GM12873 (cell line): ENCODE results near the gene HBS1L.

Experiments used
- TF ChIP-seq, protein P1 (sequence below): IDR thresholded peaks from 2 replicates; pipeline ENCODE4 v1.5.1; 2012; ENCODE audit warnings: low read depth, mild to moderate bottlenecking, moderate library complexity, low read length, control low read depth; ENCODE audit not compliant: insufficient read depth; ENCODE audit errors: missing control alignments

The HBS1L gene

DNA sequence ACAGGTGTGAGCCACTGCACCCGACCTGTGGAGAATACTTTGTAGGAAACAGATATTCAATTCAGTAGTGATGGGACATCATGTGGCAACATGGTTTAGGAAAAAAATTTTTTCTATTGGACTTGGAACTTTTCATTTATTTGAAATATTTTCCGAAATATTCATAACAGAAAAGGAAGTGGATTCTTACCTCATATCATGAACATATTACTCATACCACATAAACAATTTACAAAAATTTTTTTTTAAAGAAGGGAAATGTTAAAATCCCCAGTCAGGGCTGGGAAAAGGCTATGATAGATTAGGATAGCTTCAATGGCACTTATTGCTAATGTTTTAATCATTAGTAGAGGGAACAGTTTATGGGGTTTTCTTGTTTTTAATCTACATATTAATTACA lies 97.9 kb downstream of the HBS1L start:
- TF ChIP-seq, protein P1, sequence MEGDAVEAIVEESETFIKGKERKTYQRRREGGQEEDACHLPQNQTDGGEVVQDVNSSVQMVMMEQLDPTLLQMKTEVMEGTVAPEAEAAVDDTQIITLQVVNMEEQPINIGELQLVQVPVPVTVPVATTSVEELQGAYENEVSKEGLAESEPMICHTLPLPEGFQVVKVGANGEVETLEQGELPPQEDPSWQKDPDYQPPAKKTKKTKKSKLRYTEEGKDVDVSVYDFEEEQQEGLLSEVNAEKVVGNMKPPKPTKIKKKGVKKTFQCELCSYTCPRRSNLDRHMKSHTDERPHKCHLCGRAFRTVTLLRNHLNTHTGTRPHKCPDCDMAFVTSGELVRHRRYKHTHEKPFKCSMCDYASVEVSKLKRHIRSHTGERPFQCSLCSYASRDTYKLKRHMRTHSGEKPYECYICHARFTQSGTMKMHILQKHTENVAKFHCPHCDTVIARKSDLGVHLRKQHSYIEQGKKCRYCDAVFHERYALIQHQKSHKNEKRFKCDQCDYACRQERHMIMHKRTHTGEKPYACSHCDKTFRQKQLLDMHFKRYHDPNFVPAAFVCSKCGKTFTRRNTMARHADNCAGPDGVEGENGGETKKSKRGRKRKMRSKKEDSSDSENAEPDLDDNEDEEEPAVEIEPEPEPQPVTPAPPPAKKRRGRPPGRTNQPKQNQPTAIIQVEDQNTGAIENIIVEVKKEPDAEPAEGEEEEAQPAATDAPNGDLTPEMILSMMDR: no peak

DNA sequence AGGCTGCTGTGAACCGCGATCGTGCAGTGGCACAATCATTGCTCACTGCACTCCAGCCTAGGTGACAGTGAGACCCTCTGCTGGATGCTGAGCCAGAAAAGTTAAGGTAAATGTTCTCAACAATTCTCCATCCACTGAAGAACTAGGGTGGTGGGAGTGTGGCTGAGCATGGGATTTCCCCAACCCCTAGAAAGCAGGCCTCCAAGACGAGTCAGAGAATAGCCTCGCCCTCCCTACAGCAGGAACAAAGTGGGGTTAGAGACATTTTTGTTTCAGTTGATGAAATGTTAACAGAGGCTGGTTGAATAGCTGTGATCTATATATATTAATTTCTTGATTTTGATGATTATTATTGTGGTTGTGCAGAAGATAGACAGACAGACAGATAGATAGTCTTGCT lies 98.6 kb downstream of the HBS1L start:
- TF ChIP-seq, protein P1: no peak

DNA sequence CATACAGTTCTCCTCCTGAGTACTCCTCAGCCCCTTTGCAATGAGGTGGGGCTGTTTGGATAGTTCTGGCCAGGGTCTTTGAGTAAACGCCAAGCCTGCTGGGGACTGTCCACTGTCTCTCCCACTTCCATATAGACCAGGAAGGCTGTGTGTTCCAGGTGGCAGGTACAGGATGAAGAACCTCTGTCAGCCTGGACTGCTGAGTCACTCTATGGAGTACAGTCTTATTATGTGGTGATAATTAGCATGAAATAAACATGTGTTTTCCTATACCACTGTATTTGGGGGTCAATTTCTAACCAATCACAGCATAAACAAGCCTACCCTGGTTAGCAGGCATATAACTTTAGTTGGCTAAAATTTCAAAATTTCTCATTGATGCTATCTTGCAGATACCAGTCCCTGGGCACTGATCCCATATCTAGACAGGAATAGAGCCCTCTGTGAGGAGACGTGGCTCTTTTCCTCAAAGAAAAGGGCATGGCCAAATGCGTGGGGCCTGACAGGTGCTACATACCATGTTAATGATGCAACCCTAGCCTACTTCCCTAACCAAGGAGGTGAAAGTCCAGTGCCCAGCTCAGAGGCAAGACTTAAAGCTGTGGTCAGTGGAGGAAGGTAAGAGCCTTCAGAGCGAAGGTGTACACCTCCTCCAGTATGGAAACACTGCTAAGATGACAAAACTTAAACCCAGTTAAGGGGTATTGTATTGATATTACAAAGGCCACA lies 100.2 kb downstream of the HBS1L start:
- TF ChIP-seq, protein P1: no peak

DNA sequence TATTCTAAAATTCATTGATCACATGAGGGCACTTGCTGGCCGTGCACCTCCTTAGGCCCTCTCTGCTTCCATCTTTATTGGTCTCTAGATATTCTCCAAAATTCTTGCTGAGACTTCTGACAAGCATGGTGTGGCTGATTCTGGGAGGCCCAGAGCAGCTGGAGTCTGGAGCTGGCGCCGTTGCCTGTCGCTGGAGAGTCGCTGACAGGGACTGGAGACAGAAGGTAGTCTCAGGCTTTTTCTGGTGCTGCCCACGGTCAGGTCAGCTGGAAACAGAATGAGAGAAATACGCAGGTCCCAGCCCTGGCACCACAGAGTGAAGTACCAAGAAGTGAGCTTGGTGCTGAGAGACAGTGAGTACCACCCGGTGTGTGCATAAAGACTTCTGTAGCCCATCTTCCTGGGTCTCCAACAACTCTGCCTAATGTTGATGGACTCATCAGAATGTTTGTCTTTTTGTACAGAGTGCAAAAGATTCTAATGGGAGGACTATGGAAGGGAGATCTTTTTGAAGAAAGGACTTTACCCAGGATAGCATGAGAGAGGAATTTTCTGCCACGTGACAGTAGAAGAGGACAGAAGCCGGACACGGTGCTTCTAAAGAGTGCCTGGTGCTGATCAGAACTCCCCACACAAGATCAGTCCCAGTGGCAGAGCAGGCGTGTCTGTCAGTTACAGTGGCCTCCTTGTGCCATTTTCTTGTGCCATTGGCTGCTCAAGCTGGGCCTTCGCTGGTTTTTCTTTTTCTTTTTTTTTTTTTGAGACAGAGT lies 102.9 kb downstream of the HBS1L start:
- TF ChIP-seq, protein P1: no peak

DNA sequence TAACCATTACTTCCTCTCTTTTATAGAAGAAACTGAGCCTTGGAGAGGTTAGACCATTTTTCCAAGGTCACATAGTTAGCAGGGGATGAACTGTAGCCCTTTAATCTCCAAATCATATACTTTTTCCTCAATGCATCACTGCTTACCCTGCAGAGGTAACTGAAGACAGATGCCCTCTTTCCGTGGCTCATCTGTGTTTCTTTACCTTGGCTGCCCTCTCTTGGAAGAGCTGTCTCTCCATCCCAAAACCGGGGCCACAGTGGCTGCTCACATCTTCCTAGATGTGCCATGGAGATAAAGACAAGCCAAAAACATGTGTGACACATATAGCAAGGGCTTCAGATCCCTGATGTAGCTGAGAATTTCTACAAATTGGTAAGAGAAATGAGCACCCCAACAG lies 104.1 kb downstream of the HBS1L start:
- TF ChIP-seq, protein P1: no peak

DNA sequence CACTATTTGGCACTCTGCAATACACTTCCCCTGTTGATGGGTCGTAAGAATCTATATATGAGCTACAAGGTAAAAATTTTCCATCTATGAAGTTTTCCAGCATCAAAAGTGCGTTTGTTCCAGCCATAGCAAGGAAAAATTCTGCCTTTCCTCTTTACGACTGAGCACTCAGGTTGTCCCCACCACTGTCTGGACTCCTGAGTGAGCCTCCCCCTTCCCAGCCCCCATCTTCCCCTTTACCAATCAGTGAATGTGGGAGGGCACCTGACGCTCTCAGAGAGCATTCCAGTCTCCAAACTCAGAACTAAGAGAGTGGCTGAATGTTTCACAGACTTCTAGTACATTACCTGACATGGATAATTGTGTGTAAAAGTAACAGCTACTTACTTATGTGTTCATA lies 104.7 kb downstream of the HBS1L start, which contains the start of gene ALDH8A1:
ALDH8A1 (minus strand) TSS at position 175 of the 400 bp plus-strand sequence; CDS start at position 127, 48 bp downstream.
- TF ChIP-seq, protein P1: no peak

DNA sequence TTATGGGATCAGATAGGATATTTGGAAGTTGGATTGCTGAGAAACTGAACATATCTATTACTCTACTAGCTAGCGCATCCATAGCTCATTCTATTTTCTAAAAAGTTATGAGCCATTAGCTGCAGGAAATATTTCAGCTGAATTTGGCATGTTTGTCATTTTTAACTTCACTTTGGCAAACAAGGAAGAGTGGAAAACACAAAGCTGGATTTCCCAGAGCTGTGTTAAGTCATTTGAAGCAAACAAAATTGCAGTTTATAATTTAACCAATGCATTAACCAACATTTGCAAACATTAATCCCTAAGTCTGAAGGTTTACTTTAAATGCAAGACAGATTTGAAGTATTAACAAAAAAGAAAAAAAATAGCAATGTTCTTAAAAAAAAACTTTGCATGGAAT lies 105.9 kb downstream of the HBS1L start:
- TF ChIP-seq, protein P1: no peak
